ENCODE measurements around the gene PTGIS. TPM values are rescaled to one million over a fixed set of nuclear protein-coding genes. Genes with fewer than 3 reads are reported as not detected.

PTGIS gene
- total and polyA plus RNA-seq, 2 donors: 0.76 to 3.3 TPM

- DNase-seq (ENCODE audit: low read depth in 6 of 9, low spot score in 9 of 9): no peak
- Histone ChIP-seq H3K4me1 (ENCODE audit: control insufficient read depth in 2 of 2, insufficient read depth in 2 of 2, low read length in 2 of 2) (no peaks in the 10 kb centered on the region), H3K4me3 (ENCODE audit: low read length in 2 of 2) (no peak overlapping the region), H3K36me3 (ENCODE audit: control insufficient read depth in 2 of 2, insufficient read depth in 2 of 2, low read length in 1 of 2) (no peaks in the 10 kb centered on the region), H3K9me3 (ENCODE audit: control insufficient read depth in 2 of 2, insufficient read depth in 1 of 2, low read length in 1 of 2) (no peaks in the 10 kb centered on the region), H3K27me3 (ENCODE audit: control insufficient read depth in 2 of 2, insufficient read depth in 1 of 2, low read length in 1 of 2) (peaks cover 0 to 2% of the 10 kb centered on the region in 2 donors), H3K27ac (ENCODE audit: low read depth in 1 of 2, low read length in 1 of 2) (no peak overlapping the region)
Observed at GRCh38 chr20:49556621-49557020, 11.3 kb downstream of the PTGIS start.

- Histone ChIP-seq H3K27me3 (ENCODE audit: control insufficient read depth in 2 of 2, insufficient read depth in 1 of 2, low read length in 1 of 2) (no peaks in the 10 kb centered on the region), H3K4me3 (ENCODE audit: low read length in 2 of 2) (no peak overlapping the region), H3K27ac (ENCODE audit: low read depth in 1 of 2, low read length in 1 of 2) (no peak overlapping the region), H3K9me3 (ENCODE audit: control insufficient read depth in 2 of 2, insufficient read depth in 1 of 2, low read length in 1 of 2) (peaks cover 0 to 12% of the 10 kb centered on the region in 2 donors), H3K36me3 (ENCODE audit: control insufficient read depth in 2 of 2, insufficient read depth in 2 of 2, low read length in 1 of 2) (no peaks in the 10 kb centered on the region), H3K4me1 (ENCODE audit: control insufficient read depth in 2 of 2, insufficient read depth in 2 of 2, low read length in 2 of 2) (no peaks in the 10 kb centered on the region)
- DNase-seq (ENCODE audit: low read depth in 6 of 9, low spot score in 9 of 9): no peak
- WGBS: 93% methylated on average over 8 of the region's 8 CpGs
Observed at GRCh38 chr20:49549801-49550551, 18.0 kb downstream of the PTGIS start.

GRCh38 chr20:49548371-49548947, 19.5 kb downstream of the PTGIS start:
- no peaks in the 10 kb centered on the region for H3K4me1 ChIP-seq (ENCODE audit: control insufficient read depth in 2 of 2, insufficient read depth in 2 of 2, low read length in 2 of 2)
- H3K27ac ChIP-seq (ENCODE audit: low read depth in 1 of 2, low read length in 1 of 2): no peak overlapping the region
- peaks cover 0 to 12% of the 10 kb centered on the region in 2 donors for H3K9me3 ChIP-seq (ENCODE audit: control insufficient read depth in 2 of 2, insufficient read depth in 1 of 2, low read length in 1 of 2)
- H3K4me3 ChIP-seq (ENCODE audit: low read length in 2 of 2): no peak overlapping the region
- DNase-seq (ENCODE audit: low read depth in 6 of 9, low spot score in 9 of 9): no peak
- no peaks in the 10 kb centered on the region for H3K27me3 ChIP-seq (ENCODE audit: control insufficient read depth in 2 of 2, insufficient read depth in 1 of 2, low read length in 1 of 2)
- no peaks in the 10 kb centered on the region for H3K36me3 ChIP-seq (ENCODE audit: control insufficient read depth in 2 of 2, insufficient read depth in 2 of 2, low read length in 1 of 2)
- WGBS: 98% methylated on average over 1 of the region's 1 CpG

DNA sequence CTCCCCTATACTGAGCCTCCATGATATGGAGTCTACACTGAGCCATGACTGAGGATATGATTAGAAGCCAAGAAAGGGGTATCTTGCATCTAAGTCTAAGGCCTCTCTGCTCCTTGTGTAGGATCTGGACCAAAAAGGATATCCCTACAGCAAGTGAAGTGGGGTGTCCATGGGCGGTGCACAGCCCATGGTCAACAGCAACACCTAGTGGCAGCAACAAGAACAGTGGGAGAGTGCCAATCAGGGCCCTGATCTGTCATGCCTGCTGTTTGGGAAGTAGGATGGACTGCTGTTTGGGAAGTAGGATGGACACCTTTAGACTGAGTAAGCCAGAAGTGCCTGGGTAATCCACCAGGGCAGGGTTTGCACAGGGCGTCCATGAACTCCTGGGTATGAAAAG, 22.4 kb downstream of the PTGIS start:
- Histone ChIP-seq H3K27ac (ENCODE audit: low read depth in 1 of 2, low read length in 1 of 2) (no peak overlapping the region), H3K36me3 (ENCODE audit: control insufficient read depth in 2 of 2, insufficient read depth in 2 of 2, low read length in 1 of 2) (no peaks in the 10 kb centered on the region), H3K4me1 (ENCODE audit: control insufficient read depth in 2 of 2, insufficient read depth in 2 of 2, low read length in 2 of 2) (no peaks in the 10 kb centered on the region), H3K27me3 (ENCODE audit: control insufficient read depth in 2 of 2, insufficient read depth in 1 of 2, low read length in 1 of 2) (no peaks in the 10 kb centered on the region), H3K9me3 (ENCODE audit: control insufficient read depth in 2 of 2, insufficient read depth in 1 of 2, low read length in 1 of 2) (peaks cover 0 to 12% of the 10 kb centered on the region in 2 donors), H3K4me3 (ENCODE audit: low read length in 2 of 2) (no peak overlapping the region)
- DNase-seq (ENCODE audit: low read depth in 6 of 9, low spot score in 9 of 9): no peak
- WGBS: 100% methylated on average over 2 of the region's 2 CpGs

- Histone ChIP-seq H3K36me3 (ENCODE audit: control insufficient read depth in 2 of 2, insufficient read depth in 2 of 2, low read length in 1 of 2) (no peaks in the 10 kb centered on the region), H3K27ac (ENCODE audit: low read depth in 1 of 2, low read length in 1 of 2) (no peak overlapping the region), H3K4me1 (ENCODE audit: control insufficient read depth in 2 of 2, insufficient read depth in 2 of 2, low read length in 2 of 2) (no peaks in the 10 kb centered on the region), H3K4me3 (ENCODE audit: low read length in 2 of 2) (no peak overlapping the region), H3K27me3 (ENCODE audit: control insufficient read depth in 2 of 2, insufficient read depth in 1 of 2, low read length in 1 of 2) (no peaks in the 10 kb centered on the region), H3K9me3 (ENCODE audit: control insufficient read depth in 2 of 2, insufficient read depth in 1 of 2, low read length in 1 of 2) (peaks cover 0 to 14% of the 10 kb centered on the region in 2 donors)
- no peak for DNase-seq (ENCODE audit: low read depth in 6 of 9, low spot score in 9 of 9)
- WGBS: 97% methylated on average over 5 of the region's 5 CpGs
Observed at GRCh38 chr20:49544535-49544934, 23.4 kb downstream of the PTGIS start.

DNA sequence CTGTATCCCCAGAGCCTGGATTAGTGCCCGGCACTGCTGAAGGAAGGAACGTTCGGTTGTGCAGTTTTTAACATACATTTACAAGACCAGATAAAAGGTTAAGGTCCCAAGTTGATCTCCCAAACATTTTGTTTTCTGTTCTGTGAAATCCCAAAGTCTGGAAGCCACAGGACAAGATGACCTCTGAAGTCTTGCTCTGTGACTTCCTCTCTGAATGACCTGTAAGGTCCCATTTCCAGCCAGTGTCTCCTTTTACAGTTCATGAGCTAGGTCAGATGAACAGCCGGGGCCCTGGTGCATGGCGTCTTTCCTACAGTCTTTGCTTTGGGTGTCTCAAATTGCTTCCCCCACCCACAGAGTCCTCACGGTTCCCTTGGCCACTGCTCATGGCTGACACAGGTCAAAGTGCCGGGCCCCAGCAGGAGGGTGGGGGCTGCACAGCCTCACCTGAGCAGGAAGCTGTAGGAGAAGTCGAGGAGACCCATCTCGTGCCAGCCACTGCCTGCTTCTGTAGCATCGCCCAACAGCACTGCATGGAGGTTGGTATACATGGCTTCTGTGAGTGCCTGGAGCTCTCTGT, 24.0 kb downstream of the PTGIS start:
- Histone ChIP-seq H3K9me3 (ENCODE audit: control insufficient read depth in 2 of 2, insufficient read depth in 1 of 2, low read length in 1 of 2) (peaks cover 0 to 18% of the 10 kb centered on the region in 2 donors), H3K4me1 (ENCODE audit: control insufficient read depth in 2 of 2, insufficient read depth in 2 of 2, low read length in 2 of 2) (no peaks in the 10 kb centered on the region), H3K27ac (ENCODE audit: low read depth in 1 of 2, low read length in 1 of 2) (no peak overlapping the region), H3K27me3 (ENCODE audit: control insufficient read depth in 2 of 2, insufficient read depth in 1 of 2, low read length in 1 of 2) (no peaks in the 10 kb centered on the region), H3K36me3 (ENCODE audit: control insufficient read depth in 2 of 2, insufficient read depth in 2 of 2, low read length in 1 of 2) (no peaks in the 10 kb centered on the region), H3K4me3 (ENCODE audit: low read length in 2 of 2) (no peak overlapping the region)
- WGBS: 90% methylated on average over 10 of the region's 10 CpGs
- no peak for DNase-seq (ENCODE audit: low read depth in 6 of 9, low spot score in 9 of 9)

GRCh38 chr20:49543071-49543857, 24.7 kb downstream of the PTGIS start:
- no peak for DNase-seq (ENCODE audit: low read depth in 6 of 9, low spot score in 9 of 9)
- Histone ChIP-seq H3K27ac (ENCODE audit: low read depth in 1 of 2, low read length in 1 of 2) (no peak overlapping the region), H3K4me3 (ENCODE audit: low read length in 2 of 2) (no peak overlapping the region), H3K9me3 (ENCODE audit: control insufficient read depth in 2 of 2, insufficient read depth in 1 of 2, low read length in 1 of 2) (peaks cover 0 to 18% of the 10 kb centered on the region in 2 donors), H3K36me3 (ENCODE audit: control insufficient read depth in 2 of 2, insufficient read depth in 2 of 2, low read length in 1 of 2) (no peaks in the 10 kb centered on the region), H3K4me1 (ENCODE audit: control insufficient read depth in 2 of 2, insufficient read depth in 2 of 2, low read length in 2 of 2) (no peaks in the 10 kb centered on the region), H3K27me3 (ENCODE audit: control insufficient read depth in 2 of 2, insufficient read depth in 1 of 2, low read length in 1 of 2) (no peaks in the 10 kb centered on the region)
- 91% methylated on average over 13 of the region's 13 CpGs for WGBS

GRCh38 chr20:49542514-49542991, 25.4 kb downstream of the PTGIS start:
- H3K4me1 ChIP-seq (ENCODE audit: control insufficient read depth in 2 of 2, insufficient read depth in 2 of 2, low read length in 2 of 2): no peaks in the 10 kb centered on the region
- H3K27ac ChIP-seq (ENCODE audit: low read depth in 1 of 2, low read length in 1 of 2): no peak overlapping the region
- WGBS: 93% methylated on average over 4 of the region's 4 CpGs
- H3K4me3 ChIP-seq (ENCODE audit: low read length in 2 of 2): no peak overlapping the region
- no peaks in the 10 kb centered on the region for H3K36me3 ChIP-seq (ENCODE audit: control insufficient read depth in 2 of 2, insufficient read depth in 2 of 2, low read length in 1 of 2)
- DNase-seq (ENCODE audit: low read depth in 6 of 9, low spot score in 9 of 9): no peak
- H3K9me3 ChIP-seq (ENCODE audit: control insufficient read depth in 2 of 2, insufficient read depth in 1 of 2, low read length in 1 of 2): peaks cover 0 to 18% of the 10 kb centered on the region in 2 donors
- H3K27me3 ChIP-seq (ENCODE audit: control insufficient read depth in 2 of 2, insufficient read depth in 1 of 2, low read length in 1 of 2): no peaks in the 10 kb centered on the region
